Bronchial epithelial cell (primary cell): ENCODE results near the gene GLB1L3. TPM values are rescaled to one million over a fixed set of nuclear protein-coding genes. Genes with fewer than 3 reads are reported as not detected.

Experiments used
- DNase-seq: peaks from one replicate; pipeline ENCODE4 v3.0.0-alpha.2; 2010; ENCODE audit warnings: low read depth
- FAIRE-seq: peaks from 2 replicates; lab custom pipeline; 2011; peaks lifted over from hg19 to GRCh38; lab: Jason Lieb, UNC
- H3K27me3 ChIP-seq: 2 replicates; pipeline ENCODE4 v1.5.1; 2011; ENCODE audit warnings: low read length; ENCODE audit not compliant: control insufficient read depth, insufficient read depth
- H3K36me3 ChIP-seq: 2 replicates; pipeline ENCODE4 v1.5.1; 2011; ENCODE audit warnings: low read length; ENCODE audit not compliant: control insufficient read depth, insufficient read depth
- H3K4me3 ChIP-seq: 2 replicates; pipeline ENCODE4 v1.5.1; 2011; ENCODE audit warnings: mild to moderate bottlenecking, low read depth, low read length, control low read depth
- CTCF ChIP-seq: IDR thresholded peaks from 2 replicates; pipeline ENCODE4 v1.5.1; 2011; ENCODE audit warnings: mild to moderate bottlenecking, moderate library complexity, low read length, control low read depth, inconsistent platforms; ENCODE audit not compliant: insufficient read depth, severe bottlenecking
- total RNA-seq: library from RNA; depleted of rRNA; stranded (reverse); fragments of >200 nt; gene quantifications from 2 replicates; pipeline ENCODE4 v1.2.1, GENCODE V29; 2014

GLB1L3 gene
- total RNA-seq, 1 donor from 2014 or later, result 2.1 TPM

- Histone ChIP-seq H3K4me3 (no peak overlapping the region), H3K27me3 (no peaks in the 10 kb centered on the region), H3K36me3 (peaks cover 19% of the 10 kb centered on the region)
- FAIRE-seq (no peak), DNase-seq (no peak)
- no peak for TF ChIP-seq CTCF
Measured at GRCh38 chr11:134258577-134258976, 17.6 kb upstream of the GLB1L3 start.

DNA sequence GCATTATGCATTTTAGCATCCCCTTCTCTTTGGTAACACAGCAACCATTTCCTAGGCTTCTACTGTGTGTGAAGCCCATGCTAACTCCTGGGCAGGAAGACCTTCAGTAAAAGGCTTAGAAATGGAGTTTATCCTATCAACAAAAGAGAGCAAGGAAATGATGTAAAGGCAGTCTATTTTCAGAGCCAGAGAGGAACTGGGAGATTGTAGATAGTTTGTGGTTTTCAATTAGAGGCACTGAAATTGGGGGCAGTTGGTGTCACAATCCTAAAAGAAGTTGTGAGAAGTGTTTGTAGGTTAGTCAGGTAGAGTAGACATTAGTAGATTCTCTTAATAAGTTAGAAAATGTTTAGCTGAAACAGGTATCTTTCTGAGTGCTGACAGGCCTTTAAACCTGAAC is 15.7 kb upstream of the GLB1L3 start:
- DNase-seq, result no peak
- no peak for FAIRE-seq
- H3K4me3 ChIP-seq, result no peak overlapping the region
- no peak for TF ChIP-seq CTCF
- H3K27me3 ChIP-seq, result no peaks in the 10 kb centered on the region
- H3K36me3 ChIP-seq, result peaks cover 19% of the 10 kb centered on the region

- Histone ChIP-seq H3K36me3 (peaks cover 19% of the 10 kb centered on the region), H3K27me3 (no peaks in the 10 kb centered on the region), H3K4me3 (no peak overlapping the region)
- FAIRE-seq (no peak), DNase-seq (no peak)
- TF ChIP-seq CTCF, result no peak
Measured at GRCh38 chr11:134260983-134261382, 15.2 kb upstream of the GLB1L3 start.

GRCh38 chr11:134261626-134262488 is 14.3 kb upstream of the GLB1L3 start:
- FAIRE-seq (no peak), DNase-seq (peak; percentile 32)
- Histone ChIP-seq H3K27me3 (no peaks in the 10 kb centered on the region), H3K36me3 (peaks cover 16% of the 10 kb centered on the region), H3K4me3 (no peak overlapping the region)
- peak; percentile 83 for TF ChIP-seq CTCF

- FAIRE-seq, result peak; percentile 13
- H3K27me3 ChIP-seq, result no peaks in the 10 kb centered on the region
- no peak overlapping the region for H3K4me3 ChIP-seq
- H3K36me3 ChIP-seq, result peaks cover 9% of the 10 kb centered on the region
- DNase-seq, result no peak
- TF ChIP-seq CTCF, result no peak
Measured at GRCh38 chr11:134264966-134265764, 11.0 kb upstream of the GLB1L3 start.
